CD4-positive, CD25-positive, alpha-beta regulatory T cell (primary cell): ENCODE results near the gene OGFR. TPM values are rescaled to one million over a fixed set of nuclear protein-coding genes. Genes with fewer than 3 reads are reported as not detected.

Experiments used
- ATAC-seq, 2 donors: fragments of 150-1000 bp; cut with Tn5 transposase; one replicate each; pipeline ENCODE4 v1.10.0; 2021; ENCODE audit warnings: low read depth in 2 of 2, moderate number of reproducible peaks in 2 of 2, moderate library complexity in 1 of 2
- DNase-seq, 3 donors: peaks; one replicate each; pipeline versions ENCODE4 v3.0.0 to v3.0.0-alpha.2; 2012 to 2022; ENCODE audit warnings: mixed read lengths in 1 of 3
- H3K27ac ChIP-seq: one replicate; pipeline ENCODE4 v1.7.0; 2013; ENCODE audit warnings: mild to moderate bottlenecking, low read length; ENCODE audit not compliant: insufficient read depth, poor library complexity, severe bottlenecking
- H3K27me3 ChIP-seq: one replicate; pipeline ENCODE4 v1.7.0; 2013; ENCODE audit warnings: low read length; ENCODE audit not compliant: control insufficient read depth, insufficient read depth
- H3K36me3 ChIP-seq: one replicate; pipeline ENCODE4 v1.7.0; 2013; ENCODE audit warnings: mild to moderate bottlenecking, low read length, moderate library complexity; ENCODE audit not compliant: control insufficient read depth, insufficient read depth
- H3K4me1 ChIP-seq: 2 replicates; pipeline ENCODE4 v1.7.0; 2013; ENCODE audit warnings: mild to moderate bottlenecking, low read length; ENCODE audit not compliant: insufficient read depth, control insufficient read depth, poor library complexity, severe bottlenecking
- H3K4me3 ChIP-seq: one replicate; pipeline ENCODE4 v1.7.0; 2013; ENCODE audit warnings: low read depth, mild to moderate bottlenecking, low read length, moderate library complexity
- H3K9me3 ChIP-seq, 2 experiments: 1 replicate in 1 of 2; 2 replicates in 1 of 2; pipeline ENCODE4 v1.7.0; 2013; ENCODE audit warnings: low read length in 2 of 2, mild to moderate bottlenecking in 1 of 2, moderate library complexity in 1 of 2; ENCODE audit not compliant: control insufficient read depth in 2 of 2
- H3K27ac Mint-ChIP-seq, 3 donors: one replicate each; pipeline ENCODE4 v1.8.0; 2020 to 2022; ENCODE audit warnings: mild to moderate bottlenecking in 3 of 3, mixed read lengths in 3 of 3, moderate library complexity in 2 of 3
- H3K27me3 Mint-ChIP-seq: one replicate; pipeline ENCODE4 v1.8.0; 2022; ENCODE audit warnings: mild to moderate bottlenecking, mixed read lengths
- H3K36me3 Mint-ChIP-seq: one replicate; pipeline ENCODE4 v1.8.0; 2020; ENCODE audit warnings: mixed read lengths
- H3K4me1 Mint-ChIP-seq, 4 donors: one replicate each; pipeline ENCODE4 v1.8.0; 2020 to 2022; ENCODE audit warnings: mixed read lengths in 4 of 4, mild to moderate bottlenecking in 1 of 4
- H3K4me3 Mint-ChIP-seq, 4 donors: one replicate each; pipeline ENCODE4 v1.8.0; 2020 to 2022; ENCODE audit warnings: mild to moderate bottlenecking in 4 of 4, mixed read lengths in 4 of 4, moderate library complexity in 3 of 4
- H3K9me3 Mint-ChIP-seq, 7 donors: one replicate each; pipeline ENCODE4 v1.8.0; 2020 to 2022; ENCODE audit warnings: mixed read lengths in 7 of 7, mild to moderate bottlenecking in 3 of 7, moderate library complexity in 2 of 7
- polyA plus RNA-seq, 4 donors: library from polyadenylated mRNA; unstranded; fragments of 300-500 nt; fragmentation: Illumina TruSeq; gene quantifications; one replicate each; pipeline ENCODE4 v1.2.3, GENCODE V29; 2021
- total RNA-seq: library from RNA; stranded (reverse); gene quantifications from one replicate; pipeline ENCODE4 v1.2.3, GENCODE V29; 2022

OGFR gene
- total and polyA plus RNA-seq, 5 donors from 2014 or later = 41.5 to 61.1 (median 42.2) TPM

GRCh38 chr20:62816031-62816883 lies 11.6 kb downstream of the OGFR start:
- Mint-ChIP-seq H3K4me3 (peak overlapping the region in 2 of 4 donors; percentile 61 to 62), H3K27me3 (peaks cover 30% of the 10 kb centered on the region), H3K27ac (no peak overlapping the region), H3K36me3 (peaks cover 3% of the 10 kb centered on the region), H3K9me3 (no peaks in the 10 kb centered on the region), H3K4me1 (peaks cover 0 to 17% (median 4%) of the 10 kb centered on the region in 4 donors)
- H3K27me3 ChIP-seq = no peaks in the 10 kb centered on the region
- H3K36me3 ChIP-seq = peaks cover 15% of the 10 kb centered on the region
- no peak overlapping the region for H3K4me3 ChIP-seq
- no peak overlapping the region for H3K27ac ChIP-seq
- H3K4me1 ChIP-seq = peaks cover 18% of the 10 kb centered on the region
- H3K9me3 ChIP-seq = no peaks in the 10 kb centered on the region
- DNase-seq = no peak
- no peak for ATAC-seq

GRCh38 chr20:62816884-62817873 lies 12.5 kb downstream of the OGFR start, which contains the start of gene COL9A3:
COL9A3 (plus strand) TSS chr20:62817050; CDS start chr20:62817065, 15 bp downstream.
- Histone ChIP-seq H3K4me1 (peaks cover 18% of the 10 kb centered on the region), H3K27ac (no peak within 1 kb of the TSS), H3K9me3 (no peaks in the 10 kb centered on the region), H3K4me3 (no peak within 1 kb of the TSS), H3K36me3 (peaks cover 6% of the 10 kb centered on the region), H3K27me3 (no peaks in the 10 kb centered on the region)
- no peak for ATAC-seq
- no peaks in the 10 kb centered on the region for H3K36me3 Mint-ChIP-seq
- no peak for DNase-seq
- no peaks in the 10 kb centered on the region for H3K9me3 Mint-ChIP-seq
- peaks cover 30% of the 10 kb centered on the region for H3K27me3 Mint-ChIP-seq
- H3K27ac Mint-ChIP-seq = no peak within 1 kb of the TSS
- H3K4me1 Mint-ChIP-seq = peaks cover 0 to 16% (median 4%) of the 10 kb centered on the region in 4 donors
- peak within 1 kb of the TSS in 2 of 4 donors; percentile 61 to 62 for H3K4me3 Mint-ChIP-seq

- Mint-ChIP-seq H3K9me3 (no peaks in the 10 kb centered on the region), H3K27me3 (peaks cover 30% of the 10 kb centered on the region), H3K4me1 (peaks cover 0 to 18% (median 4%) of the 10 kb centered on the region in 4 donors), H3K4me3 (peak overlapping the region in 1 of 4 donors; percentile 24), H3K27ac (no peak overlapping the region), H3K36me3 (no peaks in the 10 kb centered on the region)
- Histone ChIP-seq H3K27me3 (no peaks in the 10 kb centered on the region), H3K4me1 (peaks cover 18% of the 10 kb centered on the region), H3K36me3 (peaks cover 2% of the 10 kb centered on the region), H3K4me3 (no peak overlapping the region), H3K27ac (no peak overlapping the region), H3K9me3 (no peaks in the 10 kb centered on the region)
- no peak for DNase-seq
- no peak for ATAC-seq
Measured at GRCh38 chr20:62817975-62818591, 13.4 kb downstream of the OGFR start.

GRCh38 chr20:62818592-62819493 lies 14.2 kb downstream of the OGFR start:
- ATAC-seq = no peak
- H3K36me3 Mint-ChIP-seq = no peaks in the 10 kb centered on the region
- Histone ChIP-seq H3K27ac (no peak overlapping the region), H3K4me1 (peaks cover 18% of the 10 kb centered on the region), H3K36me3 (peaks cover 1% of the 10 kb centered on the region), H3K9me3 (no peaks in the 10 kb centered on the region), H3K4me3 (no peak overlapping the region), H3K27me3 (no peaks in the 10 kb centered on the region)
- H3K27me3 Mint-ChIP-seq = peaks cover 30% of the 10 kb centered on the region
- no peak for DNase-seq
- H3K9me3 Mint-ChIP-seq = no peaks in the 10 kb centered on the region
- H3K27ac Mint-ChIP-seq = no peak overlapping the region
- H3K4me1 Mint-ChIP-seq = peaks cover 0 to 18% (median 4%) of the 10 kb centered on the region in 4 donors
- H3K4me3 Mint-ChIP-seq = no peak overlapping the region

GRCh38 chr20:62819494-62820174 lies 15.0 kb downstream of the OGFR start:
- H3K9me3 ChIP-seq = no peaks in the 10 kb centered on the region
- H3K36me3 Mint-ChIP-seq = no peaks in the 10 kb centered on the region
- H3K27me3 ChIP-seq = no peaks in the 10 kb centered on the region
- H3K27ac ChIP-seq = no peak overlapping the region
- ATAC-seq (no peak), DNase-seq (no peak)
- H3K4me1 ChIP-seq = peaks cover 24% of the 10 kb centered on the region
- peaks cover 0 to 18% (median 4%) of the 10 kb centered on the region in 4 donors for H3K4me1 Mint-ChIP-seq
- H3K9me3 Mint-ChIP-seq = no peaks in the 10 kb centered on the region
- H3K27ac Mint-ChIP-seq = no peak overlapping the region
- peaks cover 24% of the 10 kb centered on the region for H3K27me3 Mint-ChIP-seq
- no peaks in the 10 kb centered on the region for H3K36me3 ChIP-seq
- H3K4me3 ChIP-seq = no peak overlapping the region
- H3K4me3 Mint-ChIP-seq = no peak overlapping the region

- no peaks in the 10 kb centered on the region for H3K9me3 Mint-ChIP-seq
- H3K27ac Mint-ChIP-seq = no peak overlapping the region
- H3K4me3 Mint-ChIP-seq = no peak overlapping the region
Measured at GRCh38 chr20:62820208-62820961, 15.8 kb downstream of the OGFR start.

More at GRCh38 chr20:62820208-62820961, 15.8 kb downstream of the OGFR start:
- no peaks in the 10 kb centered on the region for H3K9me3 ChIP-seq
- no peaks in the 10 kb centered on the region for H3K27me3 ChIP-seq
- DNase-seq (no peak), ATAC-seq (no peak)
- H3K4me3 ChIP-seq = no peak overlapping the region
- no peak overlapping the region for H3K27ac ChIP-seq
- Mint-ChIP-seq H3K27me3 (peaks cover 20% of the 10 kb centered on the region), H3K36me3 (no peaks in the 10 kb centered on the region), H3K4me1 (peaks cover 0 to 15% (median 3%) of the 10 kb centered on the region in 4 donors)
- H3K4me1 ChIP-seq = peaks cover 19% of the 10 kb centered on the region
- no peaks in the 10 kb centered on the region for H3K36me3 ChIP-seq
